ENCODE measurements around the gene SMIM22.

SMIM22 gene

DNA sequence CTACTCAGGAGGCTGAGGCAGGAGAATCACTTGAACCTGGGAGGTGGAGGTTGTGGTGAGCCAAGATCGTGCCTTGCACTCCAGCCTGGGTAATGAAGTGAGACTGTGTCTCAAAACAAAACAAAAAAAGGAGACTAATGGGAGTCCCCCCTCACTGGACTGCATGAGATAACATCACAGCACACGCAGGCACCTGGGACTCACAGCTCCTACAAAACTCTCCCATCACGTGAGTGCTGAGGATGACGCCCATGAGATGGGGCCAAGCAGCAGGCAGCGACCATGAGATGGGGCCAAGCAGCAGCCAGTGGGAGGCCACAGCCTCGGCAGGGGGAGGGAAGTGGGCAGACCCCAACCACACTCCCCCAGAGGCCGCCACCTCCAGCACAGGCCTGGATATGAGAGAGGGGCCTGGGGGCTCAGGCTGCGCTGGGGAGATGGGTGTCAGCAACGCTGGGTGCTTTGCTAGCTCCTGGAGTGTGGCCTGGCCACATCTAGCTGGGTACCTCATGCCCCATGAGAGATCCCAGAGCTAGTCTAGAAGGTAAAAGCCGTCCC, 45.4 kb upstream of the SMIM22 start:
- in situ Hi-C loops (cut with MboI; ENCODE audit: low pct_unique_long_range_greater_than_20kb, low sequenced_read_pairs, unreplicated experiment), result loop anchor here (25.0 kb wide), 1 partner anchor 313 kb away; the partner anchor contains the start of genes ALG1 and C16orf89
- DNase-seq (ENCODE audit: low spot score), result peak; percentile 75
- TF ChIP-seq, protein P1, sequence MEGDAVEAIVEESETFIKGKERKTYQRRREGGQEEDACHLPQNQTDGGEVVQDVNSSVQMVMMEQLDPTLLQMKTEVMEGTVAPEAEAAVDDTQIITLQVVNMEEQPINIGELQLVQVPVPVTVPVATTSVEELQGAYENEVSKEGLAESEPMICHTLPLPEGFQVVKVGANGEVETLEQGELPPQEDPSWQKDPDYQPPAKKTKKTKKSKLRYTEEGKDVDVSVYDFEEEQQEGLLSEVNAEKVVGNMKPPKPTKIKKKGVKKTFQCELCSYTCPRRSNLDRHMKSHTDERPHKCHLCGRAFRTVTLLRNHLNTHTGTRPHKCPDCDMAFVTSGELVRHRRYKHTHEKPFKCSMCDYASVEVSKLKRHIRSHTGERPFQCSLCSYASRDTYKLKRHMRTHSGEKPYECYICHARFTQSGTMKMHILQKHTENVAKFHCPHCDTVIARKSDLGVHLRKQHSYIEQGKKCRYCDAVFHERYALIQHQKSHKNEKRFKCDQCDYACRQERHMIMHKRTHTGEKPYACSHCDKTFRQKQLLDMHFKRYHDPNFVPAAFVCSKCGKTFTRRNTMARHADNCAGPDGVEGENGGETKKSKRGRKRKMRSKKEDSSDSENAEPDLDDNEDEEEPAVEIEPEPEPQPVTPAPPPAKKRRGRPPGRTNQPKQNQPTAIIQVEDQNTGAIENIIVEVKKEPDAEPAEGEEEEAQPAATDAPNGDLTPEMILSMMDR (IDR thresholded peaks at IDR 0.05; ENCODE audit: extremely low read depth, insufficient read depth, missing control alignments), result no peak

- TF ChIP-seq, protein P1 (IDR thresholded peaks at IDR 0.05; ENCODE audit: extremely low read depth, insufficient read depth, missing control alignments), result no peak
- in situ Hi-C loops (cut with MboI; ENCODE audit: low pct_unique_long_range_greater_than_20kb, low sequenced_read_pairs, unreplicated experiment), result no loop called here
- DNase-seq (ENCODE audit: low spot score), result no peak
Measured at GRCh38 chr16:4750896-4751295, 44.3 kb upstream of the SMIM22 start.

DNA sequence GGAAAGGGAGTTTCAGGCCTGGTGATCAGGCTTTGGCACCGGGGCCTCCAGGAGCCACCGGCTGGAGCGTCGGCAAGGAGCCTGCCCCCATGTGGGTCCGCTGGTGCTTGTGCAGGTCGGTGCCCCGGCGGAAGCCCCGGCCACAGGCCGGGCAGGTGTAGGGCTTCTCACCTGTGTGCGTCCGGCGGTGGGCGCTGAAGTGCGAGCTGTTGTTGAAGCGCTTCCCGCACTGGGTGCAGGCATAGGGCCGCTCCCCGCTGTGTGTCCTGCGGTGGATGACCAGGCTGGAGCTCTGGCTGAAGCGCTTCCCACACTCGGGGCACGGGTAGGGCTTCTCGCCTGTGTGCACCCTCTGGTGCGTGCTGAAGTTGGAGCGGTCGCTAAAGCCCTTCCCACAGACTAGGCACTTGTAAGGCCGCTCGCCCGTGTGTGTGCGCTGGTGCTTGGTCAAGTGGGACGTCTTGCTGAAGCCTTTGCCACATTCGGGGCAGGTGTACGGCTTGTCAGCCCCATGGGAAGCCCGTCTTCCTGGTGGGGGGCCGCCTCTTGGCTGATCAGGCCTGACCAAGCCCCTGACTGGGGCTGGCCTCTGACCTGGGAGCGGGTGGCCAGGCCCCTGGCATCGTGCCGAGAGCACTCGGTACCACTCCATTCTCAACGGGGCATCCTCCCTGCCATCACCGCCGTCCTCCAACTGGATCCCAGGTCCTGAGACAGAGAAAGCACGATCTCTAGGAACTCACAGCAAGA, 42.6 kb upstream of the SMIM22 start:
- in situ Hi-C loops (cut with MboI; ENCODE audit: low pct_unique_long_range_greater_than_20kb, low sequenced_read_pairs, unreplicated experiment), result no loop called here
- TF ChIP-seq, protein P1 (IDR thresholded peaks at IDR 0.05; ENCODE audit: extremely low read depth, insufficient read depth, missing control alignments), result no peak

GRCh38 chr16:4753227-4753626, 41.9 kb upstream of the SMIM22 start:
- TF ChIP-seq, protein P1 (IDR thresholded peaks at IDR 0.05; ENCODE audit: extremely low read depth, insufficient read depth, missing control alignments), result no peak
- DNase-seq (ENCODE audit: low spot score), result no peak
- in situ Hi-C loops (cut with MboI; ENCODE audit: low pct_unique_long_range_greater_than_20kb, low sequenced_read_pairs, unreplicated experiment), result no loop called here

More for the DNA sequence above, 42.6 kb upstream of the SMIM22 start:
- DNase-seq (ENCODE audit: low spot score), result no peak

DNA sequence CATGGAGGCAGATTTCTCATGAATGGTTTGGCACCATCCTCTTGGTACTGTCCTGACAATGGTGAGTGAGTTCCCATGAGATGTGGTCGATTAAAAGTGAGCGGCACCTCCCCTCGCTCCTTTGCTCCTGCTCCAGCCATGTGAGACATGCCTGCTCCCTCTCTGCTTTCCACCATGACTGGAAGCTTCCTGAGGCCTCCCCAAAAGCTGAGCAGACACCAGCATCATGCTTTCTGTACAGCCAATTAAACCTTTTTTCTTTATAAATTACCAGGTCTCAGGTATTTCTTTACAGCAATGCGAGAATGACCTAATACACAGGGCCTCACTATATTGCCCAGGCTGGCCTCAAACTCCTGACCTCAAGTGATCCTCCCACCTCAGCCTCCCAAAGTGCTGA, 40.3 kb upstream of the SMIM22 start:
- TF ChIP-seq, protein P1 (IDR thresholded peaks at IDR 0.05; ENCODE audit: extremely low read depth, insufficient read depth, missing control alignments), result no peak
- DNase-seq (ENCODE audit: low spot score), result no peak
- in situ Hi-C loops (cut with MboI; ENCODE audit: low pct_unique_long_range_greater_than_20kb, low sequenced_read_pairs, unreplicated experiment), result no loop called here

DNA sequence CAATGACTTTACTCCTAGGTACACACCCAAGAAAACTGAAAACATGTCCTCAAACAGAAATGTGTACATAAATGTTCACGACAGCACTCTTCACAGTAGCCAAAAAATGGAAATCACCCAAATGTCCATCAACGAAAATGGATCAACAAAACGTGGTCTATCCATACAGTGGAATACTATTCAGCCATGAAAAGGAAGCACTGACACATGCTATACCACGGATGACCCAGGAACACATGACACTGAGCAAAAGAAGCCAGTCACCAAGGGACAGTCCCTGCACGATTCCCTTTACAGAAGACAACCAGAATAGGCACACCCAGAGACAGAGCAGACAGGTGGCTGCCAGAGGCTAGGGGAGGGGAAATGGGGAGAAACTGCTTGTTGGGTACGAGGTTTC, 39.5 kb upstream of the SMIM22 start:
- TF ChIP-seq, protein P1 (IDR thresholded peaks at IDR 0.05; ENCODE audit: extremely low read depth, insufficient read depth, missing control alignments), result no peak
- no peak for DNase-seq (ENCODE audit: low spot score)
- in situ Hi-C loops (cut with MboI; ENCODE audit: low pct_unique_long_range_greater_than_20kb, low sequenced_read_pairs, unreplicated experiment), result no loop called here

Data from GM13977 (cell line).